GM19351 (cell line): ENCODE measurements around the gene KCNQ5.
"Not testable (repeated sequence)": the region's sequence is repeated elsewhere in the genome, so short reads cannot be mapped to it uniquely, and the experiment has no call there.

ENCODE experiments used
- ATAC-seq: cut with Tn5 transposase; IDR thresholded peaks from one replicate; pipeline ENCODE4 v1.9.1; 2021; ENCODE audit warnings: mild to moderate bottlenecking, moderate library complexity; ENCODE audit not compliant: unreplicated experiment

Gene KCNQ5

DNA sequence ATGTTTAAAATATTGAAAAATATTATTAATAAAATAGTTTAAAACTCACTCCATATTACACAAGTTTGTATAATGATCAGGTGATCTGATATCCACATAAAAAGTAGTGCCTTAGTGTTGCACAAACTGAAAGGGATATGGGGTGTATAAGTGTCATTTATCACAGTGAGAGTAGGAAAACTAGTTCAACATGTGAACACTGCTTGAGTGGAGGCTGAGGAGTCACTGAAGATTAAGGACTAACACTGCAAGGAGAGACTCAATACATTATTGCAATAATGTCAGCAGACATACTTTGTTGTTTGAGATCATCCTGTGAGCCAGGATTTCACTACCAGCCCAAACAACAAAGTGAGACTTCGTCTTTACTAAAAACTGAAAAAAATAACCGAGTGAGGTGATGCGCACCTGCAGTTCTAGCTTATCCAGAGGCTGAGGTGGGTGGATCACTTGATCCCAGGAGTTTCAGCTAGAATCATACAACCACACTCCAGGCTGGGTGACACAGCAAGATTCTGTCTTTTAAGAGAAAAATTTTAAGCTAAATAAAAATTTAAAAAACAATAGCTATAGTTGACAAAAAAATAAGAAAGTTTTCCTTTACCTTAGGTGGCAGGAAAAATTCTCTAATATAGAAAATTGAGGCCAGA lies 605.9 kb downstream of the KCNQ5 start:
- no peak for ATAC-seq

DNA sequence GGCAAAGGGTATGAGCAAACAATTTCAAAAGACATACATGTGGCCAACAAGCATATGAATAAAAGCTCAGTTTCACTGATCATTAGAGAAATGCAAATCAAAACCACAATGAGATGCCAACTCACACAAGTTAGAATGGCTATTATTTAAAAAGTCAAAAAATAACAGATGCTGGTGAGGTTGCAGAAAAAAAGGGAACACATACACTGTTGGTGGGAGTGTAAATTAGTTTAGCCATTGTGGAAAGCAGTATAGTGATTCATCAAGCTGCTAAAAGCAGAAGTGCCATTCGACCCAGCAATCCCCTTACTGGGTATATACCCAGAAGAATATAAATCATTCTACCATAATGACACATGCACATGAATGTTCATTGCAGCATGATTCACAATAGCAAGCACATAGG lies 610.1 kb downstream of the KCNQ5 start:
- no peak for ATAC-seq

DNA sequence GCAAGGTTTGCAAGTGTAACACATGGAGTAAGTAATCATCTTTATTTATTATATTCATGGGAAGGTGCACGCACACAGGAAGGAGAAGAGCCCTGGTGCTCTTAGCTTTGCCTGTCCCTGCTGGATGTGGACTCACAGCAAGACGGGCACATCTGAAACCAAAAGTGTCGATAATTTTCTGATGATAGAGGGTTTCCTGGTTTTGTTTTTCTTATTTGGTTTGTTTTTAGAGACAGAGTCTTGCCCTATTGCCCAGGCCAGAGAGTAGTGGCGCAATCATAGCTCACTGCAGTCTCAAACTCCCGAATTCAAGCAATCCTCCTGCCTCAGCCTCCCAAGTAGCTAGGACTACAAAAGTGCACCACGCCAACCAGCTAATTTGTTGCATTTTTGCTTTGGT lies 611.2 kb downstream of the KCNQ5 start:
- ATAC-seq, result no peak

DNA sequence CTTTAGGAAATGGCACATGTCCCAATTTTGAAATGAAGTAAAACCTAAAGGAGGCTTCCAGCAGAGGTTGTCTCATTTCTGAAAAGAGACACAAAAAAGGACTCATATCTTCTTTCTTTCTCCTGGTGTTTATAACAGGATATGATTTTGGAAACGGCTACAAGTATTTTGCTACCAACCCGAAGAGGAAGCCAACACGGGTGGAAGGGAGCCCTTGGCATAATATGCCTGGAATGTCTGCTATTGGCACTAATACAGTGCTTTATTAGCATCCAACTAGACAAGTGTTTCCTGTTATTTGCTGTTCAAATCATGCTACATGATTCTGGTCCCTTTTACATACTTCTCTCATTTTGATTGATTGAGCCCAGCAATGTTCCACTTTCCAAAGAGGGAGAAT lies 612.1 kb downstream of the KCNQ5 start:
- not testable (repeated sequence) for ATAC-seq

DNA sequence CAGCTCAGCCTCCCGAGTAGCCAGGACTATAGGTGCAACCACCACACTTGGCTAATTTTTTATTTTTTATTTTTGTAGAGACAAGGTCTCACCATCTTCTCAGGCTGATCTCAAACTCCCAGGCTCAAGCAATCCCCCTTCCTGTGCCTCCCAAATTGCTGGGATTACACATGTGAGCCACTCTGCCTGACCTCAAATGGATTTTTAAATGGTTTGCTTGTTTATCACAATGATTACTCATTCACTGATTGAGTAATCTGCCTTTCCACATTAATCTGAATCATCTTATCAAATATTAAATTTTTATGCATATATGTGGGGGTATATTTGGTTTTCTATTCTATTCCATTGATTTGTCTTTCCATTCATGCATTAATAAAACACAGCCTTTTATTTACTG lies 612.9 kb downstream of the KCNQ5 start:
- ATAC-seq, result no peak

DNA sequence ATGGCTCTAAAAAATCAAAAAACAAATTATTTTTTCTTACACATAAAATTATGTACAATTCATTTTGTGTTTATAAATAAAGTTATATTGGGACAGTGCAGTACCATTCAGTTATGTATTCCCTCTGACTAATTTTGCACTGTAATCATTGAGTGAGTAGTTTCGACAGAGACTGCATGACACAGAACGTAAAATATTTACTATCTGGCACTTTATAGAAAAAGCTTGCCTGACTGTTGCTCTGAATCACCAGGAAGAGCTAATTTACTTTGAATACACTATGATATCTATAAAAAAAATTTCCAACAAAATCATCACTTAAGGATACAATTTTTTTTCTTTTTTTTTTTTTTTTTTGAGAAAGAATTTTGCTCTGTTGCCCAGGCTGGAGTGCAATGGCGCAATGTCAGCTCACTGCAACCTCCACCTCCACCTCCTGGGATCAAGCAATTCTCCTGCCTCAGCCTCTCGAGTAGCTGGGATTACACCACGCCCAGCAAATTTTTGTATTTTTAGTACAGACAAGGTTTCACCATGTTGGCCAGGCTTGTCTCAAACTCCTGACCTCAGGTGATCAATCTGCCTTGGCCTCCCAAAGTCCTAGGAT lies 614.4 kb downstream of the KCNQ5 start:
- no peak for ATAC-seq

DNA sequence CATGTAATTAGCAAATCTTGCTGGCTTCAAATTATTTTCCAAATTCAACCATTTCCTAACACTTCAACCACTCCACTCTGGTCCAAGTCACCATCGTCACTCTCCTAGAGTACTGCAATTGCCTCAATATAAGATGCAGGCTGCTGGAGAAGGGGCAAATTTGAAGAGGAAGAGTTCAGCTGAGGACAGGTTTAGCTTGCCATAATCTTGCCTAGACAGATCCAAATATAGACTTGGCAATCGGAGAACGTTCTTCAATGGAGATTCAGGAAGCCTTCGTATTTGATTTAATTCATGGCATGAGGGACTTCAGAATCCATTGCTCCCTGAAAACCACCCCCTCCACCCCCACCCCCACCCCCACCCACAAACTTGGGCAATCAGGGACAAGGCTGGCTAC lies 618.9 kb downstream of the KCNQ5 start:
- no peak for ATAC-seq

DNA sequence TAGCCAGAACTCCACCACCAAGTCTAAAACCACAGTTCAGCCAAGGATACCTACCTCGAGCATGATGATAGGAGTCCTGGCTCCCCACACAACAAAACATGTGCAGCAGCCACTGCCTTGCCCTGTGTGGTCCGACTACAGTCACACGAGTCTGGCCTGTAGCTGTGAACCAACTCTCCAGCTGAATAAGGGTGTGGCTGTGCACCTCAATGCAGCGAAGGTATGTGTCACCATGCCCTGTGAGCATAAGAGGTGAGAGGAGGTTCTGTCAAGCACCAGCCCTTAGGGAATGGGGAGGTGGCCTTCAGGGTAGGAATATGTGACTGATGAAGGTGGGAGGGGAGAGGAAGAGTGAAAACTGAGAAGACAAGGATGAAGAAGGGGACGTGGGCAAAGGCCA lies 620.1 kb downstream of the KCNQ5 start:
- no peak for ATAC-seq
